Activated CD4-positive, alpha-beta memory T cell treated with anti-CD3 and anti-CD28 coated beads, Interleukin-2, amount 10 ng/mL, durations not matched to agents 7 days and 5 days (primary cell): ENCODE measurements around the gene PTH2R. TPM values are rescaled to one million over a fixed set of nuclear protein-coding genes. Genes with fewer than 3 reads are reported as not detected.
"Not testable (repeated sequence)": the region's sequence is repeated elsewhere in the genome, so short reads cannot be mapped to it uniquely, and the experiment has no call there.

ENCODE experiments used
- CTCF ChIA-PET: fragments of 350-600 bp; sonication (Branson Sonifier 250); formaldehyde crosslinking; loops from one replicate; lab custom pipeline; 2021; ENCODE audit warnings: antibody characterized with exemption, inconsistent platforms; lab: Charles Lee
- POLR2A ChIA-PET: fragments of 350-600 bp; sonication (Branson Sonifier 250); formaldehyde crosslinking; loops from one replicate; lab custom pipeline; 2021; ENCODE audit warnings: antibody characterized with exemption; lab: Charles Lee
- DNase-seq: peaks from one replicate; pipeline ENCODE4 v3.0.0-alpha.2; 2020
- H3K27ac Mint-ChIP-seq: one replicate; pipeline ENCODE4 v1.8.0; 2021; ENCODE audit warnings: mild to moderate bottlenecking, mixed read lengths
- H3K27me3 Mint-ChIP-seq: one replicate; pipeline ENCODE4 v1.8.0; 2021; ENCODE audit warnings: mixed read lengths
- H3K36me3 Mint-ChIP-seq: one replicate; pipeline ENCODE4 v1.8.0; 2021; ENCODE audit warnings: low read depth, mixed read lengths
- H3K4me1 Mint-ChIP-seq: one replicate; pipeline ENCODE4 v1.8.0; 2021; ENCODE audit warnings: mixed read lengths
- H3K4me3 Mint-ChIP-seq: one replicate; pipeline ENCODE4 v1.8.0; 2021; ENCODE audit warnings: mild to moderate bottlenecking, mixed read lengths
- H3K9me3 Mint-ChIP-seq: one replicate; pipeline ENCODE4 v1.8.0; 2021; ENCODE audit warnings: mixed read lengths
- total RNA-seq, 2 experiments: library from RNA; stranded (reverse); gene quantifications; one replicate each; pipeline ENCODE4 v1.2.3, GENCODE V29; 2021

PTH2R gene
- total RNA-seq, 2 experiments from 2014 or later = 0.10 TPM; not detected in 1

DNA sequence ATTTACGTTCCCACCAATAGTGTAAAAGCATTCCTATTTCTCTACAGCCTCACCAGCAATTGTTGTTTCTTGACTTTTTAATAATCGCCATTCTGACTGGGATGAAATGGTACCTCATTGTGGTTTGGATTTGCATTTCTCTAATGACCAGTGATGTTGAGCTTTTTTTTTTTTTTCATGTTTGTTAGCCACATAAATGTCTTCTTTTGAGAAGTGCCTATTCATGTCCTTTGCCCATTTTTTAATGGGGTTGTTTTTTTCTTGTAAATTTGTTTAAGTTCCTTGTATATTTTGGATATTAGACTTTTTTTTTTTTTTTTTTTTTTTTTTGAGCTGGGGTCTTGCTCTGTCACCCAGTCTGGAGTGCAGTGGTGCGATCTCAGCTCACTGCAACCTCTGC, 98.8 kb downstream of the PTH2R start:
- not testable (repeated sequence) for H3K9me3 Mint-ChIP-seq

DNA sequence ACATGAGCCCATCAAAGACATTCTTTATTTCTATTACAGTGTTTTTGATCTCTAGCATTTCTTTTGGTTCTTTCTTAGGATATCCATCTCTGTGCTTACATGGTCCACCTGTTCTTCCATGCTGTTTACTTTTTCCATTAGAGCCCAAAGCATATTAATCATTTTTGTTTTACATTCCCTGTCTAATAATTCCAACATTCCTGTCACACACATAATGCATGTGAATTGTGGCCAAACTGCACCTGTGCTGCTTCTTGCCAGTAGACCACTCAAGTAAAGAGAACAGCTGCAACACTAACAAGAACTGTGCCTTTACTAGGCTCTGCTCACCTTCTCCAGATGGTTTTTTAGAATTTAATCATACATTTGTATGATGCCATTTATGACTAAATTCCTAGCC, 103.0 kb downstream of the PTH2R start:
- ChIA-PET CTCF (no interaction called here), POLR2A (no interaction called here)
- Mint-ChIP-seq H3K4me1 (no peaks in the 10 kb centered on the region), H3K27ac (no peak overlapping the region), H3K36me3 (no peaks in the 10 kb centered on the region), H3K27me3 (no peaks in the 10 kb centered on the region), H3K4me3 (no peak overlapping the region), H3K9me3 (no peaks in the 10 kb centered on the region)
- no peak for DNase-seq

More for the DNA sequence above, 98.8 kb downstream of the PTH2R start:
- H3K4me3 Mint-ChIP-seq, CTCF ChIA-PET, H3K4me1 Mint-ChIP-seq, POLR2A ChIA-PET, H3K27me3 Mint-ChIP-seq, H3K27ac Mint-ChIP-seq, H3K36me3 Mint-ChIP-seq, DNase-seq: not testable (repeated sequence)

- CTCF ChIA-PET = no interaction called here
These were observed 104.4 kb downstream of the PTH2R start for GRCh38 chr2:208511016-208511415.

DNA sequence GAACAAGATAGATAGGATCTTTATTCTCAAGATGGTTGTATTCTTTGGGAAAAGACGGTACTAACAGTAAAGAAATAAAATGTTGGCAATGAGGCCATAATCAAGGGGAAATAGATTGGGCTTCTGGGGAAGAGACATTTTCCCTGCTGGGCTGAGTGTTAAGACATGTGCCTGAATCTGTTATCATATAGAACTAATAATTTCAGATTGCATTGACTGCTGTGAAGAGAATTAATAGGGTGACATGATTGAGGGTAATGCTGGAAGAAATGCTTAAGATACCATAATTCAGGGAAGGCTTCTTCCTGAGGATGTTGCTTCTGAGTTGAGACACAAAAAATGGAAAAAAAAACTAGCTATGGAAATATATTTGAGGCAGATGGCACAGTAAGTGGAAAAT, 105.0 kb downstream of the PTH2R start:
- DNase-seq = no peak
- Mint-ChIP-seq H3K27ac (no peak overlapping the region), H3K27me3 (no peaks in the 10 kb centered on the region), H3K36me3 (no peaks in the 10 kb centered on the region), H3K4me1 (no peaks in the 10 kb centered on the region), H3K4me3 (no peak overlapping the region), H3K9me3 (no peaks in the 10 kb centered on the region)
- POLR2A ChIA-PET = no interaction called here
- CTCF ChIA-PET = no interaction called here

More at GRCh38 chr2:208511016-208511415, 104.4 kb downstream of the PTH2R start:
- DNase-seq = no peak
- H3K4me1 Mint-ChIP-seq = no peaks in the 10 kb centered on the region
- POLR2A ChIA-PET = no interaction called here
- H3K9me3 Mint-ChIP-seq = no peaks in the 10 kb centered on the region
- H3K36me3 Mint-ChIP-seq = no peaks in the 10 kb centered on the region
- H3K4me3 Mint-ChIP-seq = no peak overlapping the region
- no peaks in the 10 kb centered on the region for H3K27me3 Mint-ChIP-seq
- H3K27ac Mint-ChIP-seq = no peak overlapping the region

DNA sequence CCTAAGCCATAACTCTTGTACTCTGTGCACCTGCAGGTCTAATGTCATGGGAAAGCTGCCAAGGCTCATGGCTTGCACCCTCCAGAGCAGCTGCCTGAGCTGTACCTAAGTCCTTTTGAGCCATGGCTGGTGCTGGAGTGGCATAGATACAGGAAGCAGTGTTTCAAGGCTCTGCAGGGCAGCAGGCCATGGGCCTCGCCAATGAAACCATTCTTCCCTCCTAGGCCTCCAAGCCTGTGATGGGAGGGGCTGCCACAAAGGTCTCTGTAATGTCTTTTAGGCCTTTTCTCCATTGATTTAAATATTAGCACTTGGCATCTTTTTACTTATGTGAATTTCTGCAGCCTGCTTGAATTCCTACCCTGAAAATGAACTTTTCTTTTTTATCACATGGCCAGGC, 108.5 kb downstream of the PTH2R start:
- no peak overlapping the region for H3K4me3 Mint-ChIP-seq
- ChIA-PET CTCF (no interaction called here), POLR2A (no interaction called here)
- peaks cover 2% of the 10 kb centered on the region for H3K9me3 Mint-ChIP-seq
- no peaks in the 10 kb centered on the region for H3K4me1 Mint-ChIP-seq
- DNase-seq = no peak
- H3K27me3 Mint-ChIP-seq = no peaks in the 10 kb centered on the region
- no peaks in the 10 kb centered on the region for H3K36me3 Mint-ChIP-seq
- no peak overlapping the region for H3K27ac Mint-ChIP-seq

GRCh38 chr2:208523069-208523468, 116.5 kb downstream of the PTH2R start:
- POLR2A ChIA-PET, DNase-seq, H3K4me1 Mint-ChIP-seq, H3K27me3 Mint-ChIP-seq, H3K9me3 Mint-ChIP-seq, H3K36me3 Mint-ChIP-seq, H3K27ac Mint-ChIP-seq, H3K4me3 Mint-ChIP-seq, CTCF ChIA-PET: not testable (repeated sequence)

- H3K27ac Mint-ChIP-seq, POLR2A ChIA-PET, H3K36me3 Mint-ChIP-seq, DNase-seq, H3K9me3 Mint-ChIP-seq, H3K27me3 Mint-ChIP-seq, H3K4me3 Mint-ChIP-seq, H3K4me1 Mint-ChIP-seq, CTCF ChIA-PET: not testable (repeated sequence)
These were observed 118.6 kb downstream of the PTH2R start for GRCh38 chr2:208525165-208525564.

DNA sequence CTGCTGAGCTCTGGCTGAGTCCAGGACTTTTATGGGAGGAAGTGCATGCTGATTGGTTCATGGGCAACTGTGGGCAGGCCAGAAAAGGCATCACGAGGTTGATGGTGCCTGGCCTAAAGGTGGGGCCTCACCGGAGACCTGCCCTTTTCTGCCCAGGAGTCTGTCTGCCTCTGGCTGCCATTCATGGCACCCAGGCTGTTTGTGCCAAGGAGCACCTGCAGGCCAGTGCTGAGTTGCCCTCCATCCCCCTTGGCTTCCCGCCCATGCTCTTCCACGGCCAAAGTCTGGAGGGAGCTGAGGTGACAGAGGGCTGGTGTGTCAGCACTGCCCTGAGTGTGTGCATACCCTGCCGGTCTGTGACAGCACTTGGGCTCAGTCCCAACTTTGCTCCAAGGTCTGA, 123.2 kb downstream of the PTH2R start:
- H3K4me1 Mint-ChIP-seq = no peaks in the 10 kb centered on the region
- no peaks in the 10 kb centered on the region for H3K27me3 Mint-ChIP-seq
- no peak for DNase-seq
- ChIA-PET CTCF (no interaction called here), POLR2A (no interaction called here)
- no peaks in the 10 kb centered on the region for H3K9me3 Mint-ChIP-seq
- no peak overlapping the region for H3K4me3 Mint-ChIP-seq
- H3K36me3 Mint-ChIP-seq = no peaks in the 10 kb centered on the region
- no peak overlapping the region for H3K27ac Mint-ChIP-seq

- H3K27me3 Mint-ChIP-seq = no peaks in the 10 kb centered on the region
- POLR2A ChIA-PET = no interaction called here
- H3K36me3 Mint-ChIP-seq = no peaks in the 10 kb centered on the region
These were observed 124.8 kb downstream of the PTH2R start for GRCh38 chr2:208531361-208531760.

DNA sequence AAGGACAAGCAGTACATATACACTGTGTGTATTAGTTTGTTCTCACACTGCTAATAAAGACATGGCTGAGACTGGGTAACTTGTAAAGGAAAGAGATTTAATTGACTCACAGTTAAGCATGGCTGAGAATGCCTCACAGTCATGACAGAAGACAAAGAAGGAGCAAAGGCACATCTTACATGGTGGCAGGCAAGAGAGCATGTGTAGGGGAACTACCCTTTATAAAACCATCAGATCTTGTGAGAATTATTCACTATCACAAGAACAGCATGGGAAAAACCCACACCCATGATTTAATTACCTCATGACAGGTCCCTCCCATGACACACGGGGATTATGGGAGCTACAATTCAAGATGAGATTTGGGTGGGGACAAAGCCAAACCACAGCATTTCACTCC, 129.0 kb downstream of the PTH2R start:
- H3K4me3 Mint-ChIP-seq, CTCF ChIA-PET, H3K36me3 Mint-ChIP-seq, H3K27me3 Mint-ChIP-seq, H3K27ac Mint-ChIP-seq, POLR2A ChIA-PET, DNase-seq, H3K9me3 Mint-ChIP-seq, H3K4me1 Mint-ChIP-seq: not testable (repeated sequence)

More at GRCh38 chr2:208531361-208531760, 124.8 kb downstream of the PTH2R start:
- CTCF ChIA-PET = no interaction called here
- no peak overlapping the region for H3K27ac Mint-ChIP-seq
- H3K4me3 Mint-ChIP-seq = no peak overlapping the region
- H3K9me3 Mint-ChIP-seq = no peaks in the 10 kb centered on the region
- H3K4me1 Mint-ChIP-seq = no peaks in the 10 kb centered on the region
- no peak for DNase-seq

DNA sequence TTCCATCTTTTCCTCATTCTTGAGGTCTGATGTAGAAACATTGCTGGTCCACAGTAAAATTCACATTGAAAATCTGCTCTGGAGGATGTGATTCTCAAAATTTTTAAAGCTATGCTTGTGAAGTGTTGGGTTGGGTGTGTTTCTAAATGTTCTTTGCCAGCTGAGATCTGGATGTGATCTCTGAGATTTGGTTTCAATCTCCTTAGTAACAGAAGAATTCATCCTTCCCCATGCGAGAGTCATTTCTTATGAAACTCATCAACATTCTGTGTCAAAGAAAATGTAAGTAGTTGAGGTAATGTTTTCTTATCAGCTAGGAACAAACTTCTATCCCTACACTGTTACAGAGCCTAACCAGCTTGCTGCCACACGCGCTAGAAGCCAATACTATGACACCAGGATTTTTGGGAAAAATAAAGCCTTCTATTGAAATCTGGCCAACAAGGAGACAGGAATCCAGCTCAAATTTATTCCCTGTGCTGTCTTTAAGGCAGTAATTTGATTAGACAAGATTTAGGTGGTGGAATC, 134.9 kb downstream of the PTH2R start:
- CTCF ChIA-PET = no interaction called here

DNA sequence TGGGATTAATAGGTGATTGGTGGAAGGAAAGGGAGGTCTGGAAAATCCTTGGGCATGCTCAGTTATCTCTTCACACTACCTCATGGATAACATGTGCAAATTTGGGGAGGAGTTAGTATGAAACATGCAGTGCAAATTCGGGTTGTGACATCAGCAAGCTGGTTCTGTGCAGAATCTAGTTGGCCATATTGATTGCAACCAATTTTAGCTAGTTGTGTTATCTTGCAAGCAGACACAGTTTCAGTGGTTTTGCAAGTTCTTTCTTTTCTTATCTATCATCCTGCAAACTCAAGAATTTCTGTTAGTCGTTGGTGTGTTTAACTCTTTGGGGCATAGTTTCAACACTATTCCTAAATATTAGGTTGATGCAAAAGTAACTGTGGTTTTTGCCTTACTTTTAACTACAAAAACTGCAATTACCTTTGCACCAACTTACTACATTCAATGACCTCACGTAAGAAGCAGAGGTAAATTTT, 135.4 kb downstream of the PTH2R start:
- Mint-ChIP-seq H3K36me3 (no peaks in the 10 kb centered on the region), H3K27ac (no peak overlapping the region), H3K4me3 (no peak overlapping the region), H3K27me3 (no peaks in the 10 kb centered on the region), H3K9me3 (peaks cover under 1% of the 10 kb centered on the region), H3K4me1 (no peaks in the 10 kb centered on the region)
- ChIA-PET POLR2A (no interaction called here), CTCF (no interaction called here)
- DNase-seq = no peak

More for the DNA sequence above, 134.9 kb downstream of the PTH2R start:
- DNase-seq = no peak
- H3K36me3 Mint-ChIP-seq = no peaks in the 10 kb centered on the region
- H3K4me1 Mint-ChIP-seq = no peaks in the 10 kb centered on the region
- no peak overlapping the region for H3K4me3 Mint-ChIP-seq
- POLR2A ChIA-PET = no interaction called here
- peaks cover 2% of the 10 kb centered on the region for H3K9me3 Mint-ChIP-seq
- H3K27me3 Mint-ChIP-seq = no peaks in the 10 kb centered on the region
- H3K27ac Mint-ChIP-seq = no peak overlapping the region

- ChIA-PET CTCF (no interaction called here), POLR2A (no interaction called here)
- Mint-ChIP-seq H3K27me3 (no peaks in the 10 kb centered on the region), H3K4me1 (no peaks in the 10 kb centered on the region), H3K36me3 (no peaks in the 10 kb centered on the region), H3K27ac (no peak overlapping the region), H3K9me3 (no peaks in the 10 kb centered on the region), H3K4me3 (no peak overlapping the region)
- DNase-seq = no peak
These were observed 136.0 kb downstream of the PTH2R start for GRCh38 chr2:208542465-208543041.
